ENCODE measurements around the gene ALPL. TPM values are rescaled to one million over a fixed set of nuclear protein-coding genes. Genes with fewer than 3 reads are reported as not detected.

ALPL gene
- total RNA-seq, 1 donor from 2014 or later: 10.0 TPM

GRCh38 chr1:21534146-21534545 lies 24.9 kb downstream of the ALPL start:
- H3K27me3 Mint-ChIP-seq (ENCODE audit: unreplicated experiment): peaks cover 6% of the 10 kb centered on the region
- no peaks in the 10 kb centered on the region for H3K9me3 Mint-ChIP-seq (ENCODE audit: unreplicated experiment)
- H3K27ac Mint-ChIP-seq (ENCODE audit: unreplicated experiment): no peak overlapping the region
- no peaks in the 10 kb centered on the region for H3K36me3 Mint-ChIP-seq (ENCODE audit: unreplicated experiment)
- no peak overlapping the region for H3K4me3 Mint-ChIP-seq (ENCODE audit: unreplicated experiment)
- no peak for DNase-seq
- TF ChIP-seq CTCF (IDR thresholded peaks at IDR 0.05; ENCODE audit: partially characterized antibody, unreplicated experiment): no peak
- H3K4me1 Mint-ChIP-seq (ENCODE audit: low read depth, unreplicated experiment): peaks cover 14% of the 10 kb centered on the region

- no peak for DNase-seq
These were observed 25.6 kb downstream of the ALPL start for GRCh38 chr1:21534674-21535378.

GRCh38 chr1:21536218-21536617 lies 27.0 kb downstream of the ALPL start:
- no peak for DNase-seq
- Mint-ChIP-seq H3K4me1 (ENCODE audit: low read depth, unreplicated experiment) (peaks cover 14% of the 10 kb centered on the region), H3K27ac (ENCODE audit: unreplicated experiment) (no peak overlapping the region), H3K4me3 (ENCODE audit: unreplicated experiment) (no peak overlapping the region), H3K27me3 (ENCODE audit: unreplicated experiment) (peaks cover 5% of the 10 kb centered on the region), H3K36me3 (ENCODE audit: unreplicated experiment) (no peaks in the 10 kb centered on the region), H3K9me3 (ENCODE audit: unreplicated experiment) (peaks cover 1% of the 10 kb centered on the region)
- no peak for TF ChIP-seq CTCF (IDR thresholded peaks at IDR 0.05; ENCODE audit: partially characterized antibody, unreplicated experiment)

More at GRCh38 chr1:21534674-21535378, 25.6 kb downstream of the ALPL start:
- Mint-ChIP-seq H3K27ac (ENCODE audit: unreplicated experiment) (no peak overlapping the region), H3K4me1 (ENCODE audit: low read depth, unreplicated experiment) (peaks cover 14% of the 10 kb centered on the region), H3K9me3 (ENCODE audit: unreplicated experiment) (no peaks in the 10 kb centered on the region), H3K27me3 (ENCODE audit: unreplicated experiment) (peaks cover 4% of the 10 kb centered on the region), H3K36me3 (ENCODE audit: unreplicated experiment) (no peaks in the 10 kb centered on the region), H3K4me3 (ENCODE audit: unreplicated experiment) (no peak overlapping the region)
- TF ChIP-seq CTCF (IDR thresholded peaks at IDR 0.05; ENCODE audit: partially characterized antibody, unreplicated experiment): peak; percentile 17

GRCh38 chr1:21537511-21537931 lies 28.3 kb downstream of the ALPL start:
- Mint-ChIP-seq H3K4me3 (ENCODE audit: unreplicated experiment) (no peak overlapping the region), H3K4me1 (ENCODE audit: low read depth, unreplicated experiment) (peaks cover 14% of the 10 kb centered on the region), H3K36me3 (ENCODE audit: unreplicated experiment) (no peaks in the 10 kb centered on the region), H3K27me3 (ENCODE audit: unreplicated experiment) (peaks cover 4% of the 10 kb centered on the region), H3K27ac (ENCODE audit: unreplicated experiment) (no peak overlapping the region), H3K9me3 (ENCODE audit: unreplicated experiment) (peaks cover 3% of the 10 kb centered on the region)
- no peak for DNase-seq
- no peak for TF ChIP-seq CTCF (IDR thresholded peaks at IDR 0.05; ENCODE audit: partially characterized antibody, unreplicated experiment)

- Mint-ChIP-seq H3K36me3 (ENCODE audit: unreplicated experiment) (no peaks in the 10 kb centered on the region), H3K4me1 (ENCODE audit: low read depth, unreplicated experiment) (peaks cover 14% of the 10 kb centered on the region), H3K4me3 (ENCODE audit: unreplicated experiment) (peak overlapping the region; percentile 32), H3K27ac (ENCODE audit: unreplicated experiment) (peak overlapping the region; percentile 59), H3K27me3 (ENCODE audit: unreplicated experiment) (peaks cover 4% of the 10 kb centered on the region), H3K9me3 (ENCODE audit: unreplicated experiment) (peaks cover 3% of the 10 kb centered on the region)
- DNase-seq: peak; percentile 62
- no peak for TF ChIP-seq CTCF (IDR thresholded peaks at IDR 0.05; ENCODE audit: partially characterized antibody, unreplicated experiment)
These were observed 28.9 kb downstream of the ALPL start for GRCh38 chr1:21537932-21538630.
